Metanephros (tissue), 1 donor: ENCODE data around the gene FAM237B. TPM values are rescaled to one million over a fixed set of nuclear protein-coding genes. Genes with fewer than 3 reads are reported as not detected.

Experiments used
- total RNA-seq: library from RNA; depleted of rRNA; stranded (reverse); fragments of >200 nt; gene quantifications from one replicate; pipeline ENCODE4 v1.2.3, GENCODE V29; 2014

FAM237B gene
- total RNA-seq, result not detected

GRCh38 chr7:90320801-90321494, at the start of gene FAM237B:
Gene FAM237B, minus strand, starts transcription at chr7:90321304. Its CDS starts 1,556 bp downstream, at chr7:90319748.

GRCh38 chr7:90346336-90347125, 25.4 kb upstream of the FAM237B start, which contains the start of gene GTPBP10:
Gene GTPBP10, plus strand, starts transcription at chr7:90346716. Its CDS starts 26 bp downstream, at chr7:90346742.

Other genes with a start within 250 kb of the FAM237B start
- gene STEAP1, start 166.8 kb downstream of the FAM237B start, total RNA-seq, result 3.6 TPM
- 11.2 TPM for gene STEAP2, start 109.6 kb downstream of the FAM237B start, total RNA-seq
- gene CFAP69, start 76.1 kb downstream of the FAM237B start, total RNA-seq, result 31.7 TPM
- 10.5 TPM for gene GTPBP10, start 25.4 kb upstream of the FAM237B start, total RNA-seq
- gene CLDN12, start 82.2 kb upstream of the FAM237B start, total RNA-seq, result 39.9 TPM
- not detected for gene PTTG1IP2, start 148.3 kb upstream of the FAM237B start, total RNA-seq